ENCODE measurements around the gene SYNPO2. TPM values are rescaled to one million over a fixed set of nuclear protein-coding genes. Genes with fewer than 3 reads are reported as not detected.
A peak's percentile ranks its signal among the peaks of the same experiment; 100 is the strongest.
"Not testable (repeated sequence)": the region's sequence is repeated elsewhere in the genome, so short reads cannot be mapped to it uniquely, and the experiment has no call there.

Gene SYNPO2
- total and polyA plus RNA-seq, 2 donors (not counting 1 experiment from before 2014, with no cell fraction given): 40.1 to 71.7 TPM

- no peak for DNase-seq (ENCODE audit: low read depth in 2 of 2)
- peak overlapping the region; percentile 28 for H2AFZ ChIP-seq (ENCODE audit: low read length)
- H3K4me2 ChIP-seq (ENCODE audit: extremely low read depth, insufficient read depth, low read length): no peak overlapping the region
- no peaks in the 10 kb centered on the region for H4K20me1 ChIP-seq (ENCODE audit: control insufficient read depth, extremely low read depth, insufficient read depth, low read length)
- H3K4me1 ChIP-seq (ENCODE audit: control insufficient read depth, extremely low read depth, insufficient read depth, low read length): peaks cover 1% of the 10 kb centered on the region
- H3K27ac ChIP-seq (ENCODE audit: insufficient read depth, low read length): no peak overlapping the region
- H3K9ac ChIP-seq (ENCODE audit: insufficient read depth, low read length): no peak overlapping the region
- H3K79me2 ChIP-seq (ENCODE audit: control insufficient read depth, insufficient read depth, low read length): no peaks in the 10 kb centered on the region
- H3K4me3 ChIP-seq (replicated peaks in 1 of 4; ENCODE audit: control extremely low read depth in 1 of 4, insufficient read depth in 1 of 4, low read depth in 3 of 4, low read length in 4 of 4): no peak overlapping the region
- H3K27me3 ChIP-seq (ENCODE audit: control insufficient read depth, insufficient read depth, low read length): no peaks in the 10 kb centered on the region
- no peaks in the 10 kb centered on the region for H3K9me3 ChIP-seq (ENCODE audit: control insufficient read depth, insufficient read depth, low read depth, low read length)
- no peak for TF ChIP-seq EZH2 (IDR thresholded peaks at IDR 0.05; ENCODE audit: low read length, missing control alignments)
- TF ChIP-seq, protein P1, sequence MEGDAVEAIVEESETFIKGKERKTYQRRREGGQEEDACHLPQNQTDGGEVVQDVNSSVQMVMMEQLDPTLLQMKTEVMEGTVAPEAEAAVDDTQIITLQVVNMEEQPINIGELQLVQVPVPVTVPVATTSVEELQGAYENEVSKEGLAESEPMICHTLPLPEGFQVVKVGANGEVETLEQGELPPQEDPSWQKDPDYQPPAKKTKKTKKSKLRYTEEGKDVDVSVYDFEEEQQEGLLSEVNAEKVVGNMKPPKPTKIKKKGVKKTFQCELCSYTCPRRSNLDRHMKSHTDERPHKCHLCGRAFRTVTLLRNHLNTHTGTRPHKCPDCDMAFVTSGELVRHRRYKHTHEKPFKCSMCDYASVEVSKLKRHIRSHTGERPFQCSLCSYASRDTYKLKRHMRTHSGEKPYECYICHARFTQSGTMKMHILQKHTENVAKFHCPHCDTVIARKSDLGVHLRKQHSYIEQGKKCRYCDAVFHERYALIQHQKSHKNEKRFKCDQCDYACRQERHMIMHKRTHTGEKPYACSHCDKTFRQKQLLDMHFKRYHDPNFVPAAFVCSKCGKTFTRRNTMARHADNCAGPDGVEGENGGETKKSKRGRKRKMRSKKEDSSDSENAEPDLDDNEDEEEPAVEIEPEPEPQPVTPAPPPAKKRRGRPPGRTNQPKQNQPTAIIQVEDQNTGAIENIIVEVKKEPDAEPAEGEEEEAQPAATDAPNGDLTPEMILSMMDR (conservative IDR thresholded peaks at IDR 0.05 in 1 of 2, IDR thresholded peaks at IDR 0.05 in 1 of 2; ENCODE audit: low read depth in 1 of 2, low read length in 2 of 2): no peak
- no peaks in the 10 kb centered on the region for H3K36me3 ChIP-seq (ENCODE audit: control insufficient read depth, insufficient read depth, low read length)
These were observed 111.3 kb downstream of the SYNPO2 start for GRCh38 chr4:118999919-119000318.

GRCh38 chr4:119000400-119000799, 111.7 kb downstream of the SYNPO2 start:
- H4K20me1 ChIP-seq (ENCODE audit: control insufficient read depth, extremely low read depth, insufficient read depth, low read length): no peaks in the 10 kb centered on the region
- H3K4me1 ChIP-seq (ENCODE audit: control insufficient read depth, extremely low read depth, insufficient read depth, low read length): no peaks in the 10 kb centered on the region
- peak overlapping the region; percentile 28 for H2AFZ ChIP-seq (ENCODE audit: low read length)
- H3K9me3 ChIP-seq (ENCODE audit: control insufficient read depth, insufficient read depth, low read depth, low read length): no peaks in the 10 kb centered on the region
- H3K27me3 ChIP-seq (ENCODE audit: control insufficient read depth, insufficient read depth, low read length): no peaks in the 10 kb centered on the region
- no peak overlapping the region for H3K4me3 ChIP-seq (replicated peaks in 1 of 4; ENCODE audit: control extremely low read depth in 1 of 4, insufficient read depth in 1 of 4, low read depth in 3 of 4, low read length in 4 of 4)
- H3K9ac ChIP-seq (ENCODE audit: insufficient read depth, low read length): no peak overlapping the region
- H3K4me2 ChIP-seq (ENCODE audit: extremely low read depth, insufficient read depth, low read length): no peak overlapping the region
- no peak for TF ChIP-seq EZH2 (IDR thresholded peaks at IDR 0.05; ENCODE audit: low read length, missing control alignments)
- TF ChIP-seq, protein P1 (conservative IDR thresholded peaks at IDR 0.05 in 1 of 2, IDR thresholded peaks at IDR 0.05 in 1 of 2; ENCODE audit: low read depth in 1 of 2, low read length in 2 of 2): no peak
- peak in 1 of 2 donors; percentile 22 for DNase-seq (ENCODE audit: low read depth in 2 of 2)
- no peaks in the 10 kb centered on the region for H3K79me2 ChIP-seq (ENCODE audit: control insufficient read depth, insufficient read depth, low read length)
- H3K36me3 ChIP-seq (ENCODE audit: control insufficient read depth, insufficient read depth, low read length): no peaks in the 10 kb centered on the region
- H3K27ac ChIP-seq (ENCODE audit: insufficient read depth, low read length): no peak overlapping the region

DNA sequence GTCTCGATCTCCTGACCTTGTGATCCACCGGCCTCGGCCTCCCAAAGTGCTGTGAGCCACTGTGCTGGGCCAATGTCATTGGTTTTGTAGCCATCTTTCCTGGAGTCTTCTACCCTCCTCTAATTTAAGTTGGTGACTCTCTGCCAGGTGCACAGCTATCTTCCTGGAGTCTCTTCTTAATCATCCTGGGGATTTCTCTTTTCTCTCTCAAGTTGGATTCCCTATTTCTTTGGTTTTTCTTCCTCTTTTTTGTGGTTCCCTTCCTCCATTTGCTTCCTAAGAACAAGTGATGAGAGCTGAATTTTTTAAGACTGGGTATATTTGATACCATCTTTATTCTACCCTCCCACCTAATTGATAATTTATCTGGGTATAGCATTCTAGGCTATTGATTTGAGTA, 113.8 kb downstream of the SYNPO2 start:
- H3K36me3 ChIP-seq (ENCODE audit: control insufficient read depth, insufficient read depth, low read length): no peaks in the 10 kb centered on the region
- no peaks in the 10 kb centered on the region for H3K27me3 ChIP-seq (ENCODE audit: control insufficient read depth, insufficient read depth, low read length)
- no peaks in the 10 kb centered on the region for H3K4me1 ChIP-seq (ENCODE audit: control insufficient read depth, extremely low read depth, insufficient read depth, low read length)
- no peak overlapping the region for H3K27ac ChIP-seq (ENCODE audit: insufficient read depth, low read length)
- H3K9ac ChIP-seq (ENCODE audit: insufficient read depth, low read length): no peak overlapping the region
- no peaks in the 10 kb centered on the region for H4K20me1 ChIP-seq (ENCODE audit: control insufficient read depth, extremely low read depth, insufficient read depth, low read length)
- H3K4me3 ChIP-seq (replicated peaks in 1 of 4; ENCODE audit: control extremely low read depth in 1 of 4, insufficient read depth in 1 of 4, low read depth in 3 of 4, low read length in 4 of 4): no peak overlapping the region
- no peak overlapping the region for H2AFZ ChIP-seq (ENCODE audit: low read length)
- H3K9me3 ChIP-seq (ENCODE audit: control insufficient read depth, insufficient read depth, low read depth, low read length): no peaks in the 10 kb centered on the region
- no peaks in the 10 kb centered on the region for H3K79me2 ChIP-seq (ENCODE audit: control insufficient read depth, insufficient read depth, low read length)
- TF ChIP-seq EZH2 (IDR thresholded peaks at IDR 0.05; ENCODE audit: low read length, missing control alignments): no peak
- TF ChIP-seq, protein P1 (conservative IDR thresholded peaks at IDR 0.05 in 1 of 2, IDR thresholded peaks at IDR 0.05 in 1 of 2; ENCODE audit: low read depth in 1 of 2, low read length in 2 of 2): no peak
- no peak overlapping the region for H3K4me2 ChIP-seq (ENCODE audit: extremely low read depth, insufficient read depth, low read length)
- no peak for DNase-seq (ENCODE audit: low read depth in 2 of 2)

DNA sequence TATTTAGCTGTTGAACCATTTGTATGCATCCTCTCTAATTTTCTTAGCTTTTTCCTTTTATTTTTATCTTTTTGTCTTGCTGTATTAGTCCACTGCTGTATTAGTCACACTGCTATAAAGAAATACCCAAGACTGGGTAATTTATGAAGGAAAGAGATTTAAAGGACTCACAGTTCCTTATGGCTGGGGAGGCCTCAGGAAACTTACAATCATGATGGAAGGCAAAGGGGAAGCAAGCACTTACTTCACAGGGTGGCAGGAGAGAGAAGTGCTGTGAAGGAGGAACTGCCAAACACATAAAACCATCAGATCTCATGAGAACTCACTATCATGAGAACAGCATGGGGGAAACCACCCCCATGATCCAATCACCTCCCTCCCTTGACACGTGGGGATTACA, 114.3 kb downstream of the SYNPO2 start:
- not testable (repeated sequence) for H4K20me1 ChIP-seq (ENCODE audit: control insufficient read depth, extremely low read depth, insufficient read depth, low read length); H3K9ac ChIP-seq (ENCODE audit: insufficient read depth, low read length); H3K4me3 ChIP-seq (replicated peaks in 1 of 4; ENCODE audit: control extremely low read depth in 1 of 4, insufficient read depth in 1 of 4, low read depth in 3 of 4, low read length in 4 of 4); H2AFZ ChIP-seq (ENCODE audit: low read length); H3K27ac ChIP-seq (ENCODE audit: insufficient read depth, low read length); H3K27me3 ChIP-seq (ENCODE audit: control insufficient read depth, insufficient read depth, low read length); DNase-seq (ENCODE audit: low read depth in 2 of 2); H3K4me1 ChIP-seq (ENCODE audit: control insufficient read depth, extremely low read depth, insufficient read depth, low read length); H3K4me2 ChIP-seq (ENCODE audit: extremely low read depth, insufficient read depth, low read length); H3K9me3 ChIP-seq (ENCODE audit: control insufficient read depth, insufficient read depth, low read depth, low read length); H3K36me3 ChIP-seq (ENCODE audit: control insufficient read depth, insufficient read depth, low read length); H3K79me2 ChIP-seq (ENCODE audit: control insufficient read depth, insufficient read depth, low read length)

All from fibroblast of lung (primary cell).